Putamen (tissue), 1 donor: ENCODE data around the gene MAB21L4.

Experiments used
- DNase-seq: peaks from one replicate; pipeline ENCODE4 v3.0.0-alpha.2; 2016; ENCODE audit warnings: low spot score

MAB21L4 gene

GRCh38 chr2:240895656-240896388 is at the start of gene MAB21L4:
Gene MAB21L4 (minus strand): TSS chr2:240896156. CDS start chr2:240895997, 159 bp downstream.
- no peak for DNase-seq

GRCh38 chr2:240936106-240936505 is 40.1 kb upstream of the MAB21L4 start:
- no peak for DNase-seq

GRCh38 chr2:240935103-240935876 is 39.3 kb upstream of the MAB21L4 start:
- DNase-seq, result no peak

GRCh38 chr2:240934701-240935102 is 38.7 kb upstream of the MAB21L4 start:
- DNase-seq, result no peak

GRCh38 chr2:240933966-240934700 is 38.2 kb upstream of the MAB21L4 start:
- DNase-seq, result no peak

GRCh38 chr2:240933048-240933965 is 37.4 kb upstream of the MAB21L4 start:
- no peak for DNase-seq

GRCh38 chr2:240932724-240933047 is 36.7 kb upstream of the MAB21L4 start:
- no peak for DNase-seq

GRCh38 chr2:240932001-240932723 is 36.2 kb upstream of the MAB21L4 start:
- DNase-seq, result no peak

GRCh38 chr2:240931319-240931949 is 35.5 kb upstream of the MAB21L4 start:
- no peak for DNase-seq

GRCh38 chr2:240930631-240931318 is 34.8 kb upstream of the MAB21L4 start:
- DNase-seq, result no peak

GRCh38 chr2:240930096-240930630 is 34.2 kb upstream of the MAB21L4 start:
- DNase-seq, result no peak

- no peak for DNase-seq
These were observed 33.6 kb upstream of the MAB21L4 start for GRCh38 chr2:240929364-240930095.

- DNase-seq, result no peak
These were observed 32.8 kb upstream of the MAB21L4 start for GRCh38 chr2:240928476-240929363.

GRCh38 chr2:240927390-240927781 is 31.4 kb upstream of the MAB21L4 start:
- DNase-seq, result no peak

GRCh38 chr2:240926516-240927389 is 30.8 kb upstream of the MAB21L4 start:
- DNase-seq, result no peak

- DNase-seq, result no peak
These were observed 29.9 kb upstream of the MAB21L4 start for GRCh38 chr2:240925568-240926515.
